HG03097 (cell line): ENCODE data around the gene TMEM132D.

Experiments used
- ATAC-seq: cut with Tn5 transposase; IDR thresholded peaks from one replicate; pipeline ENCODE4 v1.9.1; 2021; ENCODE audit not compliant: unreplicated experiment, low FRiP score

TMEM132D gene

GRCh38 chr12:129672110-129672509 is 231.7 kb downstream of the TMEM132D start:
- ATAC-seq: no peak

GRCh38 chr12:129670256-129670920 is 233.4 kb downstream of the TMEM132D start:
- ATAC-seq: no peak

GRCh38 chr12:129665414-129665813 is 238.4 kb downstream of the TMEM132D start:
- no peak for ATAC-seq

GRCh38 chr12:129662234-129662633 is 241.6 kb downstream of the TMEM132D start:
- no peak for ATAC-seq

- ATAC-seq: no peak
Measured at GRCh38 chr12:129660946-129661345, 242.9 kb downstream of the TMEM132D start.

GRCh38 chr12:129659961-129660622 is 243.7 kb downstream of the TMEM132D start:
- ATAC-seq: no peak

DNA sequence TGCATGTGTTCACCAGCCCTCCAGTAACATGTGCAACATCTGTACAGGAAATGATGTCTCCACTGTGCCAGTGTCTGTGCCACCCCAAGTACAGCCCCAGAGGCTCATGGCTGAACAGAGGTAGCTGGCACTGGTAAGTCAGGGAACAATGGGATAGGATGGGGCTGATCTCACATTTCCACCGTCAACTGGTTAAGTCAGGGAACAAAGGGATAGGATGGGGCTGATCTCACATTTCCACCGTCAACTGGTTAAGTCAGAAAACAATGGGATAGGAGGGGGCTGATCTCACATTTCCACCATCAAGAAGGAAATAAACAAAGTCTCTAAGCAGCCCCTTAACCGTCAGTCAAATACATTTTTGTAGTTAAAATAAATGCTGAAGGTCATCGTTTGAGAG is 246.6 kb downstream of the TMEM132D start:
- ATAC-seq: no peak

DNA sequence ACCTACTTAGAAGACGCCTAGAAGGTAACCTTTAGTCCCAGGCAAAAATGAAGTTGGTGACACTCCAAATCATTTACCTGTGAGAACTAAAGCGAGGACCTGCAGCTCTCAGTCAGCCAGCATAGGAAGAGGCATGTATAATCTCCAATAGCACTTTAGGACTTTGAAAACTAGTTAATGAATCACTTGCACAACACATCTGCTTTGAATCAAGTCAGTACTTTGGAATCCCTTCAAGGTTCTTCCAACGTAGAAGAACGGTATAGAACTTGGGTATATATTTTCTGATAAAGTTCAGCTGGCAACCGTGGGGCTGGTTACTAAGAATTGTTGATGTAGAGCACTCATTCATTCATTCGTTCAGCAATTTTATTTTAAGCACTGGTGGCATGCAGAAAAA is 251.9 kb downstream of the TMEM132D start:
- no peak for ATAC-seq

DNA sequence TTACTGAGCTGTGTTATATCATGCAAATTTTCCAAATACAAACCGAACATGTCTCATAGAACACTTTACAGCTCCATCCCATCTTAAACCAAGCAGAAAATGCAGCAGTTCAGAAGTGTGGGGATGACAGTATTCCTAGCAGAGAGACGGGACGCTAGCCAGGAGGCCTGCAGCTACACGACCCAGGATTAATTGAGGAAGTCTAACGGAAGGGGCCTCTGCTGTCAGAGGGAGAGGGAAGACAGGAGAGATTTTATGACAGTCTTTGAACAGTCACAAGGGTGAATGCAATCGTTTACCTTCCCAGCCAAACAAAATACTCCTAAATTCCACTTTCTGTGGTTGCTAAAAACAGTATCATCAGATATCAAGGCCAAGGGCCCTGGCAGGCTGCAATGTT is 261.9 kb downstream of the TMEM132D start:
- ATAC-seq: no peak

- ATAC-seq: no peak
Measured at GRCh38 chr12:129635021-129635685, 268.7 kb downstream of the TMEM132D start.

GRCh38 chr12:129631316-129631715 is 272.5 kb downstream of the TMEM132D start:
- ATAC-seq: no peak

- ATAC-seq: no peak
Measured at GRCh38 chr12:129629901-129630300, 273.9 kb downstream of the TMEM132D start.

GRCh38 chr12:129622566-129622965 is 281.3 kb downstream of the TMEM132D start:
- ATAC-seq: no peak

DNA sequence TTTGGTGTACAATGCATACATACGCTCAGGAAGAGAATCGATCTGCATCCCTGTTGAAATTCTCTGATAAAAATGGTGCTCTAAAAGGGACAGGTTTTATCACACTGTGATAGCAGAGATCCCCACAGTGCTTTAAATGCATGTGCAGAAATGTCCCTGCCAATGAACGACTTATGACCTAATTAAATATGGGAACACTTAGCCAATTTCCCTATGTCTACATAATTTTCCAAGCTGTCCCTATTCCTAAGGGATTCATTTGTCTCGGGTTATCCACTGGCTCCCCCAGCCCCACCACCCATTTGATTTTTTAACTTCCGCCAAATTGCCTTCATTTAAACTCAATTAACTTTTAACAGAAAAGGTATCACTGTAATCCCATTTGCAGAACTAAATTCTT is 284.6 kb downstream of the TMEM132D start:
- no peak for ATAC-seq

GRCh38 chr12:129617849-129618248 is 286.0 kb downstream of the TMEM132D start:
- ATAC-seq: no peak

DNA sequence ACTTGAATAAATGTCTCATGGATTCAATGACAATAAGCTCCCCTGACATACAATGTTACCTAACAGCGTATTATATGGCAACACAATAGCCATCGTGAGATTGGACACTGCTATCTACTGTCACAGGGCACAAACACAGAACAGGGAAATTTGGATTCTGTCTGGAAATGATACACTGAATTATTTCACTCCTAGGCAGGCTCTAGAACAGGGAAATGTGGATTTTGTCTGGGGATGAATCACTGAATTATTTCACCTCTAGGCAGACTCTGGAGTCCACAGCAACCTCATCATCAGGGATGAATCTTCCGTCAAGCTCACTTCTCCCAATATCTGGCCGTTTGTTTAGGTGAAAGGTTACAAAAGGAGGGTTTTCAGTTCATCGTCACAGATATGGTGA is 288.8 kb downstream of the TMEM132D start:
- ATAC-seq: no peak

GRCh38 chr12:129614221-129614885 is 289.5 kb downstream of the TMEM132D start:
- ATAC-seq: no peak

GRCh38 chr12:129613314-129613713 is 290.5 kb downstream of the TMEM132D start:
- ATAC-seq: no peak

DNA sequence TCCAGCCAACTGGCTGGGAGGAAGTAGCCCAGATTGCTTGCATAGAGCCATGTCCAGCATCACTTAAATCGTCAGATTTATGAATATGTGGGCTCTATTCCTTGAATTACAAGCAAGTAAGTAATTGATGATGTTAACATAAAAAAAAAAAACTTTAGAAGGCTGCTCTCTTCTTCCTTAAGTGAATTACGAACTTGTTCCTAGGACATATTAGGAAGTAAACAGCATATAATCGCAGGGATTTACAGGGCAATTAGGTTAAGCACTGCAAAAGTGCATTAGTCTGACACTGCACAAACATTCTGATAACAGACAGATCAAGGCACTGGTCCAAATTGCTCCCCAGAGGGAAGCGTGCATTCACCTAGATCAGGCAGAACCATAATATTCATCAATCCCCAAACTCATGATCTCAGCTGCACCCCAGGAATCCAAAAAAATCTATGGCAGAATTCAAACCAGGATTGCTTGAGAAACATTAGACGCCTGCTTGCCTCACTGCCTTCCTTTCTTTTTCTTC is 293.2 kb downstream of the TMEM132D start:
- no peak for ATAC-seq

GRCh38 chr12:129607756-129608155 is 296.1 kb downstream of the TMEM132D start:
- ATAC-seq: no peak

GRCh38 chr12:129607301-129607700 is 296.5 kb downstream of the TMEM132D start:
- no peak for ATAC-seq
